ENCODE measurements around the gene RAB36.

- TF ChIP-seq EZH2 (IDR thresholded peaks at IDR 0.05; ENCODE audit: borderline replicate concordance) (no peak), EZH2phosphoT487 (IDR thresholded peaks at IDR 0.05; ENCODE audit: low read depth, severe bottlenecking, unreplicated experiment) (no peak)
- TF ChIP-seq, protein P1, sequence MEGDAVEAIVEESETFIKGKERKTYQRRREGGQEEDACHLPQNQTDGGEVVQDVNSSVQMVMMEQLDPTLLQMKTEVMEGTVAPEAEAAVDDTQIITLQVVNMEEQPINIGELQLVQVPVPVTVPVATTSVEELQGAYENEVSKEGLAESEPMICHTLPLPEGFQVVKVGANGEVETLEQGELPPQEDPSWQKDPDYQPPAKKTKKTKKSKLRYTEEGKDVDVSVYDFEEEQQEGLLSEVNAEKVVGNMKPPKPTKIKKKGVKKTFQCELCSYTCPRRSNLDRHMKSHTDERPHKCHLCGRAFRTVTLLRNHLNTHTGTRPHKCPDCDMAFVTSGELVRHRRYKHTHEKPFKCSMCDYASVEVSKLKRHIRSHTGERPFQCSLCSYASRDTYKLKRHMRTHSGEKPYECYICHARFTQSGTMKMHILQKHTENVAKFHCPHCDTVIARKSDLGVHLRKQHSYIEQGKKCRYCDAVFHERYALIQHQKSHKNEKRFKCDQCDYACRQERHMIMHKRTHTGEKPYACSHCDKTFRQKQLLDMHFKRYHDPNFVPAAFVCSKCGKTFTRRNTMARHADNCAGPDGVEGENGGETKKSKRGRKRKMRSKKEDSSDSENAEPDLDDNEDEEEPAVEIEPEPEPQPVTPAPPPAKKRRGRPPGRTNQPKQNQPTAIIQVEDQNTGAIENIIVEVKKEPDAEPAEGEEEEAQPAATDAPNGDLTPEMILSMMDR (IDR thresholded peaks at IDR 0.05; ENCODE audit: poor library complexity): no peak
Observed at GRCh38 chr22:23145878-23146470, 697 bp downstream of the RAB36 start.
